GM23338 (cell line): ENCODE measurements around the gene DPT. TPM values are rescaled to one million over a fixed set of nuclear protein-coding genes. Genes with fewer than 3 reads are reported as not detected.

Source experiments
- ATAC-seq: fragments of 200-7000 bp; cut with Tn5 transposase; 3 replicates; pipeline ENCODE4 v1.9.1; 2020
- DNase-seq: peaks from one replicate; pipeline ENCODE4 v3.0.0-alpha.2; 2015; ENCODE audit warnings: low spot score
- H2AFZ ChIP-seq: fragments of 200-600 bp; sonication (generic); 2 replicates; pipeline ENCODE4 v1.8.0; 2016; ENCODE audit warnings: antibody characterized with exemption, mild to moderate bottlenecking, moderate library complexity
- H3F3A ChIP-seq: fragments of 200-600 bp; sonication (generic); replicated peaks from 2 replicates; pipeline ENCODE4 v1.8.0; 2017; ENCODE audit warnings: antibody characterized with exemption, mixed run types, low read depth
- H3K27ac ChIP-seq: fragments of 200-600 bp; sonication (generic); 2 replicates; pipeline ENCODE4 v1.6.1; 2016; ENCODE audit warnings: low read depth
- H3K27me3 ChIP-seq: fragments of 200-600 bp; sonication (generic); 2 replicates; pipeline ENCODE4 v1.8.0; 2016; ENCODE audit warnings: mild to moderate bottlenecking, mixed run types, moderate library complexity; ENCODE audit not compliant: insufficient read depth
- H3K36me3 ChIP-seq: fragments of 200-600 bp; sonication (generic); 2 replicates; pipeline ENCODE4 v1.8.0; 2016; ENCODE audit warnings: mild to moderate bottlenecking; ENCODE audit not compliant: insufficient read depth
- H3K4me1 ChIP-seq: fragments of 200-600 bp; sonication (generic); 2 replicates; pipeline ENCODE4 v1.8.0; 2016; ENCODE audit warnings: mild to moderate bottlenecking, moderate library complexity; ENCODE audit not compliant: insufficient read depth
- H3K4me2 ChIP-seq: fragments of 200-600 bp; sonication (generic); 2 replicates; pipeline ENCODE4 v1.7.1; 2017; ENCODE audit warnings: mixed run types
- H3K4me3 ChIP-seq: fragments of 200-600 bp; sonication (generic); 2 replicates; pipeline ENCODE4 v1.6.1; 2016; ENCODE audit warnings: mixed run types
- H3K79me2 ChIP-seq: fragments of 200-600 bp; sonication (generic); replicated peaks from 2 replicates; pipeline ENCODE4 v1.8.0; 2017; ENCODE audit warnings: mild to moderate bottlenecking; ENCODE audit not compliant: insufficient read depth
- H3K9me2 ChIP-seq: fragments of 200-600 bp; sonication (generic); 2 replicates; pipeline ENCODE4 v1.8.0; 2017; ENCODE audit not compliant: insufficient read depth
- H4K20me1 ChIP-seq: fragments of 200-600 bp; sonication (generic); replicated peaks from 2 replicates; pipeline ENCODE4 v1.8.0; 2017; ENCODE audit warnings: mild to moderate bottlenecking; ENCODE audit not compliant: insufficient read depth
- H3K27ac Mint-ChIP-seq: 2 replicates; pipeline ENCODE4 v1.8.0; 2020; ENCODE audit warnings: inconsistent platforms, mild to moderate bottlenecking, moderate library complexity, mixed read lengths
- H3K27me3 Mint-ChIP-seq: 3 replicates; pipeline ENCODE4 v1.8.0; 2022; ENCODE audit warnings: low read depth, mild to moderate bottlenecking, moderate library complexity, mixed read lengths, inconsistent platforms; ENCODE audit not compliant: insufficient read depth, poor library complexity
- H3K36me3 Mint-ChIP-seq: 3 replicates; pipeline ENCODE4 v1.8.0; 2021; ENCODE audit warnings: low read depth, mild to moderate bottlenecking, inconsistent platforms, moderate library complexity, mixed read lengths
- H3K4me1 Mint-ChIP-seq: 3 replicates; pipeline ENCODE4 v1.8.0; 2020; ENCODE audit warnings: mild to moderate bottlenecking, inconsistent platforms, mixed read lengths
- H3K4me3 Mint-ChIP-seq: 3 replicates; pipeline ENCODE4 v1.8.0; 2021; ENCODE audit warnings: moderate library complexity, mild to moderate bottlenecking, inconsistent platforms, mixed read lengths
- H3K9me3 Mint-ChIP-seq: 3 replicates; pipeline ENCODE4 v1.8.0; 2020; ENCODE audit warnings: moderate library complexity, mild to moderate bottlenecking, inconsistent platforms, mixed read lengths
- CREB1 ChIP-seq: fragments of 250-450 bp; sonication (Bioruptor Pico); IDR thresholded peaks from 2 replicates; pipeline ENCODE4 v1.5.0; 2020; ENCODE audit warnings: low read depth, mild to moderate bottlenecking, moderate library complexity
- ETS1 ChIP-seq: IDR thresholded peaks from 2 replicates; pipeline ENCODE4 v1.6.1; 2016; ENCODE audit warnings: antibody characterized with exemption
- EZH2phosphoT487 ChIP-seq: fragments of 200-600 bp; sonication (generic); IDR thresholded peaks from one replicate; pipeline ENCODE4 v1.8.1; 2018; ENCODE audit warnings: antibody characterized with exemption; ENCODE audit not compliant: unreplicated experiment
- JUNB ChIP-seq: IDR thresholded peaks from one replicate; pipeline ENCODE4 v1.6.1; 2016; ENCODE audit warnings: antibody characterized with exemption; ENCODE audit not compliant: unreplicated experiment
- NANOG ChIP-seq: IDR thresholded peaks from 2 replicates; pipeline ENCODE4 v1.6.1; 2016; ENCODE audit warnings: antibody characterized with exemption, borderline replicate concordance
- POLR2AphosphoS5 ChIP-seq: IDR thresholded peaks from 2 replicates; pipeline ENCODE4 v1.6.1; 2016; ENCODE audit warnings: antibody characterized with exemption, low read depth
- STAT1 ChIP-seq: IDR thresholded peaks from one replicate; pipeline ENCODE4 v1.6.1; 2016; ENCODE audit warnings: antibody characterized with exemption; ENCODE audit not compliant: unreplicated experiment
- ZNF331 ChIP-seq: fragments of 250-450 bp; sonication (Bioruptor Pico); IDR thresholded peaks from 2 replicates; pipeline ENCODE4 v1.5.0; 2020; ENCODE audit warnings: low read depth, mild to moderate bottlenecking, moderate library complexity
- ZNF462 ChIP-seq: fragments of 250-450 bp; sonication (Bioruptor Pico); IDR thresholded peaks from 2 replicates; pipeline ENCODE4 v1.5.0; 2020; ENCODE audit warnings: mild to moderate bottlenecking, moderate library complexity
- polyA plus RNA-seq: library from polyadenylated mRNA; unstranded; fragments of >200 nt; fragmentation: Nextera tagmentation; extraction: Ambion mirVana; gene quantifications from 2 replicates; pipeline ENCODE4 v1.2.1, GENCODE V29; 2016
- total RNA-seq: library from RNA; depleted of rRNA; stranded (reverse); fragments of >200 nt; shearing (Covaris generic); gene quantifications from 2 replicates; pipeline ENCODE4 v1.2.3, GENCODE V29; 2014

Gene DPT
- total and polyA plus RNA-seq, 2 experiments from 2014 or later = not detected

- no peak for TF ChIP-seq ZNF462 (CRISPR knock-in tag)
- no peak for TF ChIP-seq ZNF331 (CRISPR knock-in tag)
- TF ChIP-seq EZH2phosphoT487 = no peak
These were observed 26.9 kb upstream of the DPT start (continued) for GRCh38 chr1:168755800-168756418.

GRCh38 chr1:168752171-168752832, 23.3 kb upstream of the DPT start:
- Histone ChIP-seq H3F3A (no peaks in the 10 kb centered on the region), H3K4me1 (no peaks in the 10 kb centered on the region), H3K36me3 (no peaks in the 10 kb centered on the region), H3K4me3 (no peak overlapping the region), H3K4me2 (no peak overlapping the region), H3K27me3 (no peaks in the 10 kb centered on the region), H3K27ac (no peak overlapping the region), H3K79me2 (no peaks in the 10 kb centered on the region), H2AFZ (peak overlapping the region; percentile 56; the same call in 1 of the 2 replicates), H4K20me1 (no peaks in the 10 kb centered on the region), H3K9me2 (no peaks in the 10 kb centered on the region)
- Mint-ChIP-seq H3K4me1 (no peaks in the 10 kb centered on the region; the same call in 2 of the 3 replicates), H3K27me3 (peaks cover 3% of the 10 kb centered on the region), H3K4me3 (no peak overlapping the region), H3K36me3 (no peaks in the 10 kb centered on the region), H3K27ac (no peak overlapping the region), H3K9me3 (no peaks in the 10 kb centered on the region)
- ATAC-seq = no peak
- DNase-seq = no peak
- TF ChIP-seq ZNF331 (CRISPR knock-in tag) (no peak), EZH2phosphoT487 (no peak), CREB1 (CRISPR knock-in tag) (no peak), STAT1 (no peak), ETS1 (no peak), POLR2AphosphoS5 (no peak), NANOG (no peak), JUNB (no peak)
